Measurements from ENCODE around the gene CCDC91.

CCDC91 gene

GRCh38 chr12:28517101-28517500, 326.8 kb downstream of the CCDC91 start:
- TF ChIP-seq CTCF (conservative IDR thresholded peaks at IDR 0.05; ENCODE audit: control insufficient read depth, insufficient read depth, low read depth, low read length): no peak
- no peak overlapping the region for H3K4me3 ChIP-seq (ENCODE audit: control insufficient read depth, low read depth, low read length)
- DNase-seq (ENCODE audit: low read depth): no peak

- DNase-seq (ENCODE audit: low read depth): no peak
- TF ChIP-seq CTCF (conservative IDR thresholded peaks at IDR 0.05; ENCODE audit: control insufficient read depth, insufficient read depth, low read depth, low read length): no peak
- no peak overlapping the region for H3K4me3 ChIP-seq (ENCODE audit: control insufficient read depth, low read depth, low read length)
These were observed 337.5 kb downstream of the CCDC91 start for GRCh38 chr12:28527631-28528249.

GRCh38 chr12:28535216-28535615, 345.0 kb downstream of the CCDC91 start:
- peak; percentile 66 for DNase-seq (ENCODE audit: low read depth)
- no peak overlapping the region for H3K4me3 ChIP-seq (ENCODE audit: control insufficient read depth, low read depth, low read length)
- TF ChIP-seq CTCF (conservative IDR thresholded peaks at IDR 0.05; ENCODE audit: control insufficient read depth, insufficient read depth, low read depth, low read length): no peak

- peak; percentile 24 for TF ChIP-seq CTCF (conservative IDR thresholded peaks at IDR 0.05; ENCODE audit: control insufficient read depth, insufficient read depth, low read depth, low read length)
- peak; percentile 85 for DNase-seq (ENCODE audit: low read depth)
- H3K4me3 ChIP-seq (ENCODE audit: control insufficient read depth, low read depth, low read length): no peak overlapping the region
These were observed 345.8 kb downstream of the CCDC91 start for GRCh38 chr12:28536088-28536487.

GRCh38 chr12:28537474-28537873, 347.2 kb downstream of the CCDC91 start:
- DNase-seq (ENCODE audit: low read depth): no peak
- no peak for TF ChIP-seq CTCF (conservative IDR thresholded peaks at IDR 0.05; ENCODE audit: control insufficient read depth, insufficient read depth, low read depth, low read length)
- H3K4me3 ChIP-seq (ENCODE audit: control insufficient read depth, low read depth, low read length): no peak overlapping the region

GRCh38 chr12:28539691-28540323, 349.6 kb downstream of the CCDC91 start:
- no peak overlapping the region for H3K4me3 ChIP-seq (ENCODE audit: control insufficient read depth, low read depth, low read length)
- peak; percentile 25 for DNase-seq (ENCODE audit: low read depth)
- no peak for TF ChIP-seq CTCF (conservative IDR thresholded peaks at IDR 0.05; ENCODE audit: control insufficient read depth, insufficient read depth, low read depth, low read length)
